ENCODE results near the gene DACH2.

The DACH2 gene

DNA sequence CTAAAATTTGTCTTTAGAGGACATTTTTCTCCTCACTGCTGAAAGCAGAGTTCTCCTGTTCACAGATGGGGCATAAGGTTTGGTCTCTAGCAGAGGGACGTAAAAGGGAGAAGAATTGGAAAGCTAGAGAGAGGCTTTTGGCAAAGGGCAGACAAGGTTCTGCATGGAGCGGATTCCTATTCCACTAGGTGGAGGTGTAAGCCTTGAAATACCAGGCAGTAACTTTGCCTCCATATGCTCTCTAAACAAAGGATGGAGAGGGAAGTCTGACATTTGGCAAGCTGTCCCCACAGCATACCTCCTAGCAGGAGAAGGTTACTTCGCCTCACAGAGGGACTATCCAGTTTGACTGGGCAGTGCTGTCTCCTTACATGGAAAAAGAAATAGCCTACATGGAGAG, 174.7 kb downstream of the DACH2 start:
- DNase-seq (ENCODE audit: low spot score) = no peak

DNA sequence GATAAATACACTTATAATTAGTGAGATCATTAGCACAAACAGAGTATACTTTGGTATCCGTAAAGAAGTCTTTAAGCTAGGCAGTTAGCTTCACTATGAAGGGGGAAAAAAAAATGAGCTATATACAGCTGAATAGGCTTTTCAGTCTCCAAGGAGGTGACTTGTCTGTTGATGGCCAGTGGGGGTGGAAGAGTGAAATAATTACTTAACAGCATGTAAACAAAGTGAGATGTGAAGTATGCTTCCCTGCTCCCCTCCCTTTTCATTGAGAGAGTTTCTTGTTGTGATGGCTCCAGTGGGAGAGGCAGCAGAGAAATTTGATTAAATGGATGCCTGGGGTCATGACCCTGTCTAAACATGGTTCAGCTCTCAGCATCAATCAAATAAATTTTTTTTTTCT, 180.9 kb downstream of the DACH2 start:
- DNase-seq (ENCODE audit: low spot score) = no peak

DNA sequence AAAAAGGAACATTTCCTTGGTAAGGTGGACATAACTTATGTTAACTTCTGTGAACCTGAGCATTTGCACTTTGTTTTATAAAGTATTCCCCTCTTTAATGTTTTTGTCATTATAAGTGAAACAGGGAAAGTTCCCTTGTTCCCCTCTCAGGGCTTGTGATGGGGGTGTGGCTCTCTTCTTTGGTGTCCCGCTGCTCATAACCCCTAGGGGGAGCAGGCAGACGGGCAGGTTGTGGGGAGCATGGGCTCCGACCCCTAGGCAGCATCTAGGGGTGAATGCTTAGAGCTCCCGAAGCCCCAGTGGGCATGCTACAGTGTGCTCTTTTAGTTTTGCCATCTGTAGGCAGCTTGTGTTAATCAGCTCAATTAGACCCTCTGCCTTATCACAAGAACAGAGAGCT, 200.4 kb downstream of the DACH2 start:
- no peak for DNase-seq (ENCODE audit: low spot score)

DNA sequence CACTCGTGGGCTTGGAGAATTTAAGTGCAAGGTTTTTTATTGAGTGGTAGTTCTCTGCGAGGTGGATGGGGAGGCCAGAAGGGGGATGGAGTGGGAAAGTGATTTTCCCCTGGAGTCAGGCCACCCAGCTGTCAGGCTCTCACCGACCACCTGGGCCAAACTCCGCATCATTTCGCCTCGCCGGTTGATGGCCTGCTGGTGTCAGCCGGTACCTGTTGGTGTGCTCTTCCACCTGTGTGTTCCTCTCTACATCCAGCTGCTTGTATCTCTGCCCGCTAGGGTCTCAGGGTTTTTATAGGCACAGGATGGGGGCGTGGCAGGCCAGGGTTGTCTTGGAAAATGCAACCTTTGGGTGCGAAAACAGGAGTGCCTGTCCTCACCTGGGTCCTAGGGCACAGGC, 200.9 kb downstream of the DACH2 start:
- DNase-seq (ENCODE audit: low spot score) = no peak

DNA sequence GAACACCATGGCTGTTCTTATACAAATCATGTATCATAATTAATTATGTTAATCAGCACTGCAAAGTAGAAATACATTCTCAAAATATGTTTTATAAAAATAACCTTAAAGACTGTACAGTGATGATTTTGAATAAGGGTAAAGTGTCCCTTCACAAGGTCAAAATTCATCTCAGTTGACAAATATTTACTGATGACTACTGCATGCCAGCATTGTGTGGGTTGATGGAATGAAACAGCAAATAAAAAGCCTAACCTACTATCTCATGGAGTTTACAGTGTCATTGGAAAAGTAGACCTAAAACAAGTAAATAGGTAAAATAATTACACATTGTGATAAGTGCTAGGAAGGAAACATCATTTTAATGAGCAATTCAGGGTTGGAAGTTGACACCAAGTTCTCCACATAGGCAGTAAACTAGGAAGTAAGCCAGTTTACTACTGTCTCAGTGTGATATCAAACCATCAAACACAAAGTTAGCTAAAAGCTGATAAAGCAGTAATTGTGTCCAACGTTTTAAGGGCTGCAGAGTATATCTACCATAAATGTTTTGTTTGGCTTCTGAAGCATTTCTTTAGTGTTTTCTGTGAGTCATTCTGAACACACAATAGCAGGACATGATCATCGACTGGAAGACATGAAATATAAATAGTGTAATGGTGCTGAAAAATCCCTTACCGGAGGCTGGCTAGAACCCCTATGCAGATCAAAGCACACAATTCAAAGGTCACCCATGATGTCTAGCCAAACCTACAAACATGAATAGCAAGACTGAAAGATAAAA, 221.8 kb downstream of the DACH2 start:
- DNase-seq (ENCODE audit: low spot score) = no peak

DNA sequence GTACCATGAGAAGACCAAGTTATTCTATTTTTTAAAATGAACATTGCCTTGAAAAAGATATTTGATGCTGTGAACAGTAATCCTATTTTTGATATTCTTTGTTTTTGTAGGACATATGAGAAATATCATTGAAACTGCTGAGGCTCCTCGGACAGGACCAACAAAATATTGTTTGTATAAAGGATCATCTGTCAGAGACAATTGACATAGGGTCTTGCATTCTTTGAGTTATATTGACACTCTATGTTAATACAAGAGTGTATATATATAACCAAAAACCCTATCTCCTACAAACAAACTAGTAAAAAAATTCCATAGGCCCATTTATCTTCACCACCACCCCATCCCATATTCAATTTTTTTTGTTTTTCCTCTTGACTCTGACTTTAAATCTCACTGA, 222.7 kb downstream of the DACH2 start:
- DNase-seq (ENCODE audit: low spot score) = no peak

DNA sequence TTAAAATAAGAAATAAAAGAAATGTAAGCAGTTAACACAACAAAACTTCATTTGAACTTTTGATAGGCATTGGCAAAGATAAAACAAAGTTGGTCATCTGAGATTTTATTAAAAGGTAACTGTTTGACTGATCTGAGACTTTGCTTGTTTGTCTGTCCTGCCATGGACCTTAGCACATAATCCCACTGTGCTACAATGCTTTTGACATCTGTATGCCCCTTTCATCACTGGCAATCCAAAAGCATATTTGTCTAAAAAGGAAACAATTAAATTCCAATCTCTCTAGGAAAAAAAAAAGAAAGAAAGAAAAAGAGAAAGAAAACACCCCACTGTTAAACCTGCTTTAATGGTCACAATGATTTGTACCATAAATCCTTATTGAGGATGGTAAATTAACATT, 231.0 kb downstream of the DACH2 start:
- no peak for DNase-seq (ENCODE audit: low spot score)

DNA sequence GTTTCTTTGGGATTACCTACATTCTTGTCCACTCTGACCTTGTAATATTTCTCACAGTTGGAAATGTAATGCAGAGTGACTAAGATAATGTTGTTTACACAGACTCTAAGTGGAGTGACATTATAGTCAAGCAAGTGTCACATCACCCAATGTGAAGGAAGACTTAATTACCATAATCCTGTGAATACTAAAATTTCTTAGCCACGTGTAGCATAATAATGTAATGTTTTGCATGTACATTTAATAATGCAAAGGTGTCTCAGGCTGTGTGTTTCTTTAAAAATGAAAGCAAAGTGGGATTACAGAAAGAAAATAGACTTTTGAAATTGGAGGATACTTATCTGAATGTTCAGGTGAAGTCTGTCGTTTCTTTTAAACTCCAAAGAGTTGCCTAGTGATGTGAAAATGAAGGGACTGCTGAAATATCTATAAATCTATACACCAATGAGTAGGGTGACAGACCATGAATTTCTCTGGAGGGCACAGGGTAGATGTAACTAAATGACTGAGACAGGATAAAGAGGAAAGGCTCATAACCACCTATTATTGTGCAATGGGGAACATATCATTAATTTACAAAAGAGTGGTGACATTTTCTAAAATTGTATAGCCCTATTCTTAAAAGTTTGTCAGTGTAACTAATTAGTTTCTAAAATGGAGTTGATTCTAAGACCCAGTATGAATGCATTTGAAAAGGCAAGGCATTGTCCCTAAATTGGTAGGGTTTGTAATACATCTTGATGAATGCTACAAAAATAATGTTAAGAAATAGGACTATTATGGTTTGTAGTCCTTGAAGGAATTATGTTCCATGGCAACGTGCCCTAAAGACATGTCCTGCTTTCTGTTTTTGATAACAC, 235.7 kb downstream of the DACH2 start:
- no peak for DNase-seq (ENCODE audit: low spot score)

DNA sequence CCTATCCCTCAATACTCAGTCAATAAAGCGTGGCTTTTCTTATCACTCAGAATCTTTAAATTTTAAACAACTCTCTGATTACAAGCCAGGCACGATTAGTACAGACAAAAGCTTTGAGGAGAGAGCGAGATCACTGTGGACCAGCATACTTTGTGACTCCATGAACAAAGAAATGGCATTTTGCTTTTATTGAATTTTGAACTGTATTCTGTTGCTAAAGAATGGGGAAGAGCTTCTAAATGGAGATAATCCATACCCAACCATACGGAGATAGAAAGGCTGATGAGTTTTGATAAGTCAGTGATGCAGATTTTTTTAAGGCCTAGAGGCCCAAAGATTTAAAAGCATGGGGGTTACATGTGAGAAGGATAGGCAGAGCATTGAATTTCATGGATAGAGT, 259.1 kb downstream of the DACH2 start:
- no peak for DNase-seq (ENCODE audit: low spot score)

DNA sequence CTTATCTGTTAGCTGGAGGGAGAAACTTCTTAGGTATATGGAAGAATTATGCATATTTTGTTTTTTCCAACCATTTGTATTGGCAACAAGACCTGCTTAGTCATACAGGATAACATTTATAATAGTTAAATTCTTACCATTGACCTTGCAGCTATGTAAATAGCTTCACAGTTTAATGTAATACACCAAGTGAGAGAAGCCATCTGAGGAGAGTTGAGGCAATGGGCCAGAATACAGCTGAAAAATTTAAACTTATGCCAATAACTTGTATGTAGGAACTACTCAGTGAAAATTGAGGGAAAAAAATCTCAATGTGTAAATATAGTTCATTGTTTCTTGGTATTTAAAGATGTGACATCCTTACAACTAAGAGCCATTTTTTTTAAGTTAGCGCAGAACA, 273.5 kb downstream of the DACH2 start:
- DNase-seq (ENCODE audit: low spot score) = no peak

DNA sequence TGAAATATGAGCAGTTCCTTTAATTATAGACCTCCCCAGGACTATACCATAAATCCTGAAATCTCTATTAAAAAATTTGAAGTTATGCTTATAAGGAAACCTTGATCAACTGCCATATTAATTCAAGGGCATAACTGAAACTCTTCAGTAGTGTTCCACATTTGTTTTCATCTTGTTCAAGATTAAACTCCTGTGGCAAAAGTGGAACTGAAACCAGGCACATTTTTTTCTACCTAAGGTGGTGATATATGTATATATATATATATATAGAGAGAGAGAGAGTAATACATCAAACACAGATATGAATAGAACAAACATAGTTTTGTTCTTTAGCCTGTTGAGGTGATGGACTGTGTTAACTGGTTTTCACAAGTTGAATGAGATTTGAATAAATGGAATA, 287.9 kb downstream of the DACH2 start:
- no peak for DNase-seq (ENCODE audit: low spot score)

DNA sequence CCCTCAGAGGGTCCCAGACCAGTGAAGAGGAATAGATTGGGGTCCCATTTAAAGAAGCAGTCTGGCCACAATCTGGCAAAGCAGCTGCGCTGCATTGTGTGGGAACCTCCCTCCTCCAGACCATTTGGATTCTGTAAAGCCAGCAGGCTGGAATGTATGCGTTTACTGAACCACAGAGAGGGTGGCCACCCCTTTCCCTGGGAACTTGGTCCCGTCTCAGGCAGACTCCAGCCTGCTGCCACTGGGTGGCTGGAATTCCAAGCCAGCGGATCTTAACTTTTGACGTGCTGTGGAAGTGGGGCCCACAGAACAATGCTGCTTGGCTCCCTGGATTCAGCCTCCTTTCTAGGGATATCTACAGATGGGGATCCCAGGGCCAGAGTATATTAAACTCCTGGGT, 307.2 kb downstream of the DACH2 start:
- no peak for DNase-seq (ENCODE audit: low spot score)

DNA sequence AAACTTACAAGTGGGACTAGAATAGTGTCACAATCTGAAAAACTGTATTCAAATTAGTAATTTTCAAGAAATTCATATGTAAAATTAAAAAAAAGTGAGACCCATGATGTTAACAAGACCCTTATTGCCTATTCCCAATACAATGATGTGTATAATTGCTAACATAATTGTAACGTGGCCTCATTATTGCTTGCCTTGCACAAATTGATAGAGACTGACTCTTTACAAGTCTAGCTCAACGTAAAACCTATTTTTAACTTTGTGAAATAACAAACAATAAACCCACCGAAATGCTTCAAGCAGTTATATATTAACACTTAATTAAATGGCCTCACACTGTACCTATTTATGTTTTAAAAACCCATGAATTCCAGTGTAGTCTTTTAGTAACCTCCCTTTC, 312.5 kb downstream of the DACH2 start:
- DNase-seq (ENCODE audit: low spot score) = no peak

DNA sequence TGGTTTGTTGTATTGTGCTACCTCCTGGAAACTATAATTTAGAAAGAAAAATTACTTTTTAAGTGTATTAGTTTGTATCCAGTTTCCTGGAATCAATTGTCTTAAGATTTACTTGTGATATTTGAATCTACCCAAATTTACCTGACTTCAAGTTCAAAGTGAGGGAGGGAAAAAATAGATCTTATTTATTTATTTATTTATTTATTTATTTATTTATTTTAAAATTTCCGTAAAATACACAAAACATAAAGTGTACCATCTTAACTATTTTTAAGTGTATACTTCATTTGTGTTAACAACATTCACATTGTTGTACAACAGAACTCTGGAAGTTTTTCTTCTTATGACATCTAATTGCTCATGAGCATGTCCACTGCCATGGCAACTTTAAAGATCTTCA, 356.0 kb downstream of the DACH2 start:
- no peak for DNase-seq (ENCODE audit: low spot score)

DNA sequence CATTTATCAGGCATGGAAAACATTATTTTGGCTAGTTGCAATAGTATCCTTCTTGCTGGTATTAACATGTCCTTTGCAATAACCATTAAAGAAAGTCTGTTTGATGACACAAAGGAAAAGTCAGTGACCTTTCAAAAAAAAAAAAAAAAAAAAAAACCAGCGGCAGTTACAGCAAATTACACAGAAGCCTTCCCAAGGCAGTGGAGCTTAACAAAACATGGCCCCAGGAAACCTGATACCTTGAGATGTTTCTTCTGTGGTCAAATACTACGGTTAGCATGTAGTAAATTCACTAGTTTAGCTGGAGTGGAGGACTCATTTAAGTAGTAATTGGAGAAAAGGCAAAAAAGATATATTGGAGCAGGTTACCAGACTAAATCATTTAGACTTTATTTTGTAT, 359.1 kb downstream of the DACH2 start:
- DNase-seq (ENCODE audit: low spot score) = no peak

DNA sequence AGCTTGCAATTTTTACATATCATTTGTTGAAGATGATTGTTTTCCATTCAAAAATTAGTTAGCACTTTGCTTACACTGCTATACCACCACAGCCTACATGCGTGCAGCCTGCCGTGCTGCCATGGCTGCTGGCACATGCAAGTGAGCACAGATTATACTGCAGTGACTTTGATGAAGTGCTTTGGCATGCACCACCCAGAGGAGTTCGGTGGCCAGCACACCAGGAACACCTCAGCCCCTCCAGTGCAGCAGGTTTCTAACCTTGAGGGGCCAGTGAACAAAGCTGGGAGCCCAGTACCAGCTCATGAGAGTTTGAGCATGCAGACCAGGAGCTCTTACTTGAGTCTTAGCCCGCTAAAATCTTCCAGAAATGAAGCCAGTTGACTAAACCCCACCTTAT, 431.5 kb downstream of the DACH2 start:
- no peak for DNase-seq (ENCODE audit: low spot score)

DNA sequence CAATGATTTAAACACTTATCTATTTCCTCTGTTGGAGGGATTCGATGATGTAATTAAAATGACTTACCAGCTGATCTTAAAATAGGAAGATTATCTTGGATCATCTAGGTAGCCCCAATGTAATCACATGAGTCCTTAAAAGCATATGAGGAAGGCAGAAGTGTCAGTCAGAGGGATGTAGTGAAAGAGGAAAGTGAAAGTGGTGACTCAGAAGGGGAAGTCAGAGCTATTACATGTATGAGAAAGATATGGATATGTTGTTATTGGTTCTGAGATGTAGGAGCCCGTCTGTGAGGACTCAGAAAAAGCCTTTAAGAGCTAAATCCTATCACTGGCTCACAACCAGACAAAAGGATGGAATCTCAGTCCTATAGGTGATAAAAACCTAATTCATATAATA, 456.4 kb downstream of the DACH2 start:
- no peak for DNase-seq (ENCODE audit: low spot score)

DNA sequence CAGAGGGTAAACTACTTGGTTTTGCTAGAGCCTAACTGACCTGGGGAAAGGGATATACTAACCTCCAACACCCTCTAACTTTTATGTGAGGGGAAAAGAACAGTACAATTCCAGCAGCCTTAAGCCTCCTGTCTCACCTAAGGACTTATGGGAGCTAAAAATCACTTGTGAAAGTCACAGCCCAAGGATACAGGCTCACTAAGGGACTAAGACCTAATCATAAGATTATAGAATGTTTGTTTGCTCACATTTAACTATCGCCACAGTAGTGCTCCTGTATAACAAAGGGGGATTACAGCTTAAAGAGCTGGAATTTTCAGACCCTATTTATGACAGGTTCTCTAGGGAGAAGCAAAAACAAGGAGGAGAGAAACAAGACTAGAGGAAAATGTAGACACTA, 548.7 kb downstream of the DACH2 start:
- no peak for DNase-seq (ENCODE audit: low spot score)

DNA sequence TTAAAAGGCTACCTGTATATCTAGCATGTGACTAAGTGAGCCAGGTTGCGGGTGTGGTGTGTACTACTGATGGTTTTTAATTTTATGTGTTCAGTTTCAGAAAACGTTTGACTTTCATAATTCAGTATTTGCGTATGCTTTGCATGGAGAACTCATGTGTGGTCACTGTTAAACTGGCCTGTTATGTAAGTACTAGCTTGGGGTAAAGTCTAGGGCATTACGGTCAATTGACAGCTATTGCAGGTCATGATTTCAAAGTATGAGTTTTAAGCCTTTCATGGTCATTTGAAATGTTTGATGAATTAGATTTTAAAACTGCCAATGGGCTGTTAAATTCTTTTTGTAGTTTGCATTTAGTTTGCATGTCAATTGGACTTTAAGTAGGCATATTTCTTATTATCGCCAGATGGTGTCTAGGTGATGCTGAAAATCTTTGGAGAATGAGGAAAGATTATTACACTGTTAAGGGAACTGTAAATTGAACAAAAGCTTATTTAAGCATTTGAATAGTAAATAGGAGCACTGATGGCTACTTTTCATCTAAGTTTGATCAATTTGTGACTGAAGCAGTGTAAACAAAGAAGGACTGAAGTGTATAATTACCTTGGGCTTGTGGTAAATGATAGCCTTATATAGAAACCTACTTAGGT, 563.4 kb downstream of the DACH2 start:
- DNase-seq (ENCODE audit: low spot score) = no peak

DNA sequence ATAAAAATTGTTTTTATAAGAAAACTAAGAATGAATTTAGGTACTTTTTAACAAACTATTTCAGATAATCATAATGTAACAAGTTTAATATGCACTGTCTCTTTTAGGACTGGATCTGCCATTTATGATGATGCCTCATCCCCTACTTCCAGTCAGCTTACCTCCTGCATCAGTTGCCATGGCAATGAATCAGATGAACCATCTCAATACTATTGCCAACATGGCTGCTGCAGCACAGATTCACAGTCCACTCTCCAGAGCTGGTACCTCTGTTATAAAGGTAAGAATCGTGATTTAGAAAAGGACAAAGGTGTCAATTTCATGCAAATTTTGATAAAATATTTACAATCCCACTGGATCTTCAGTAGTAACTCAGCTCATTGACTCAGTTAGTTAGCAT, 566.2 kb downstream of the DACH2 start:
- DNase-seq (ENCODE audit: low spot score) = no peak

DNA sequence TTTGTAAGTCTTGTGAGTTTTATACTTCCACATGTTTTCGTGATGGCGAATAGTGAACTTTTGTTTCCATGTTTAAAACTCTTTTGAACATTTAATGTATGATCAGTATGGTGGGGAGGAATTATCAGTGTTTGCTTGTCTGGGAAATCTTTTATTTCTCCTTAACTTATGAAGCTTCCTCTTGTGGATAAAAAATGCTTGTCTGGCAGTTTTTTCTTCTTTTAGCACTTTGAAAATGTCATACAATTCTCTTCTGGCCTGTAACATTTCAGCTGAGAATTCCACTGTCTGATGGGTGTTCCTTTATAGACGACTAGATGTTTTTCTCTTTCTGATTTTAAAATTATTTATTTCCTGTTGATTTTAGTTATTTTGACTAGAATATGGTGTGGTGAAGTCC, 576.0 kb downstream of the DACH2 start:
- DNase-seq (ENCODE audit: low spot score) = no peak

DNA sequence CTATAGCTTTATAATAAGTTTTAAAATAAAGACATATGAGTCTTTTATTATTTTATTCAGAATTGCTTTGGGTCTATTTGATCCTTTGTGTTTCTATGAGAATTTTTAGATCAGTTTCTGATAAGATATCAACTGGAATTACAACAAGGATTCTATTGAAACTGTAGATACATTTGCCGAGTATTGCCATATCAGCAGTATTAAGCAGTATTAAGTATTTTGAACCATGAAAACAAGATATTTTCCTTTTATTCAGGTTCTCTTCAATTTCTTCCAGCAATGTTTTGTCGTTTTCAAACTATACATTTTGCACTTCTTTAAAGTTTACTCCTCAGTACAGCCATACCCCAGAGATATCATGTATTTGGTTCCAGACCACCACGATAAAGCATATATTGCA, 598.8 kb downstream of the DACH2 start:
- no peak for DNase-seq (ENCODE audit: low spot score)

DNA sequence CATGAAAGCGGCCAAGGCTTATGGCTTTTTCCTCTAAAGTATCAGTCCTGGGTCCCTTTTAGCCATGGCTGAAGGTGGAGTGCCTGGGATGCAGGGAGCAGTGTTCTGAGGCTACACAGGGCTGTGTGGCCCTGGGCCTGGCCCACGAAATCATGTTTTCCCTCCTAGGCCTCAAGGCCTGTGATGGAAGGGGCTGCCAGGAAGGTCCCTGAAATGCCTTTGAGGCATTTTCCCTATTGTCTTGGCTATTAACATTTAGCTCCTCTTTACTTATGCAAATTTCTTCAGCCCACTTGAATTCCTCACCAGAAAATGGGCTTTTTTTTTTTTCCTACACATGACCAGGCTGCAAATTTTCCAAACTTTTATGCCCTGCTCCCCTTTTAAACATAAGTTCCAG, 657.0 kb downstream of the DACH2 start:
- DNase-seq (ENCODE audit: low spot score) = no peak
